Measurements from ENCODE around the gene TSPAN10. TPM values are rescaled to one million over a fixed set of nuclear protein-coding genes. Genes with fewer than 3 reads are reported as not detected.
A peak's percentile ranks its signal among the peaks of the same experiment; 100 is the strongest.

TSPAN10 gene
- total and polyA plus RNA-seq, 2 of the 13 experiments (the other 11 are each of a cell fraction or from before 2014, with no cell fraction given): 0.54 to 0.75 TPM

GRCh38 chr17:81683208-81683583 lies 46.2 kb downstream of the TSPAN10 start (continued):
- TF ChIP-seq TFAP4 (IDR thresholded peaks at IDR 0.05; ENCODE audit: borderline replicate concordance, low read depth) (no peak), TMF1 (CRISPR knock-in tag; IDR thresholded peaks at IDR 0.05; ENCODE audit: low read depth) (no peak), GFI1 (CRISPR knock-in tag; IDR thresholded peaks at IDR 0.05; ENCODE audit: borderline replicate concordance) (no peak), ZNF138 (CRISPR knock-in tag; IDR thresholded peaks at IDR 0.05; ENCODE audit: low read depth) (0 out of 2 replicates have a peak, but pooled peaks have one; percentile 5), ZNF558 (CRISPR knock-in tag; IDR thresholded peaks at IDR 0.05; ENCODE audit: borderline replicate concordance) (no peak; the same call in 1 of the 2 replicates), ZNF17 (CRISPR knock-in tag; IDR thresholded peaks at IDR 0.05) (no peak), HOXA7 (CRISPR knock-in tag; IDR thresholded peaks at IDR 0.05) (no peak), FOXP1 (IDR thresholded peaks at IDR 0.05) (no peak), FOXP1 (CRISPR knock-in tag; IDR thresholded peaks at IDR 0.05) (no peak), ZNF468 (CRISPR knock-in tag; IDR thresholded peaks at IDR 0.05) (no peak), ZNF746 (CRISPR knock-in tag; IDR thresholded peaks at IDR 0.05) (no peak), ZFYVE20 (CRISPR knock-in tag; IDR thresholded peaks at IDR 0.05; ENCODE audit: borderline replicate concordance, low read depth) (no peak), ARID2 (CRISPR knock-in tag; IDR thresholded peaks at IDR 0.05; ENCODE audit: borderline replicate concordance) (no peak), ZNF816 (CRISPR knock-in tag; IDR thresholded peaks at IDR 0.05; ENCODE audit: borderline replicate concordance) (no peak), HCFC1 (IDR thresholded peaks at IDR 0.05; ENCODE audit: low read depth, low read length) (no peak), ZNF567 (CRISPR knock-in tag; IDR thresholded peaks at IDR 0.05; ENCODE audit: borderline replicate concordance) (0 out of 2 replicates have a peak, but pooled peaks have one; percentile 84), CSRNP2 (CRISPR knock-in tag; conservative IDR thresholded peaks at IDR 0.05; ENCODE audit: low read depth) (no peak), ZBTB10 (CRISPR knock-in tag; IDR thresholded peaks at IDR 0.05; ENCODE audit: borderline replicate concordance) (no peak), SIX4 (CRISPR knock-in tag; IDR thresholded peaks at IDR 0.05) (no peak), ZBTB37 (CRISPR knock-in tag; IDR thresholded peaks at IDR 0.05) (no peak), KDM3A (CRISPR knock-in tag; IDR thresholded peaks at IDR 0.05; ENCODE audit: low read depth) (no peak)

All from HepG2 (cell line).